NB4 (cell line): Measurements from ENCODE around the gene USP10.

Experiments used
- POLR2A ChIP-seq: IDR thresholded peaks from 2 replicates; pipeline ENCODE4 v1.6.1; 2011; ENCODE audit warnings: mild to moderate bottlenecking; ENCODE audit not compliant: insufficient read length; ENCODE audit errors: extremely low read depth
- TF ChIP-seq, protein P1 (sequence below): IDR thresholded peaks from 2 replicates; pipeline ENCODE4 v1.6.1; 2011; ENCODE audit warnings: low read depth, low read length
- TF ChIP-seq, protein P2 (sequence below): IDR thresholded peaks from one replicate; pipeline ENCODE4 v1.5.1; 2012; ENCODE audit warnings: low read depth, low read length

DNA sequence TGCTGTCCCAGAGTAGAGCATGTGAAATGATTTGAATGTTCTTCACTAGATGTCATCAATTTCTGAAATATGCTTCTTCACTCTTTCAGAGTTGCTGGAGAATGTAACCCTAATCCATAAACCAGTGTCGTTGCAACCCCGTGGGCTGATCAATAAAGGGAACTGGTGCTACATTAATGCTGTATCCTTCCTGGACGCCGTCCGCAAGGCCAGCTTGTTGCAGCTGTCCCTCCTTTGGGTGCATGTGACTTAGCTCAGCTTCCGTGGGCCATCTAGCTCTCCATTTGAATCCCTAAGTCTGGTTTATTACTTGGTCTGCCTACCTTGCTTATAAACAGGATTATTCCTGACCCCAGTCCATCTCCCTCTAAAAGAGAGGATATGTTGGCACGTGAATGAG is 58.8 kb downstream of the USP10 start:
- TF ChIP-seq, protein P1, sequence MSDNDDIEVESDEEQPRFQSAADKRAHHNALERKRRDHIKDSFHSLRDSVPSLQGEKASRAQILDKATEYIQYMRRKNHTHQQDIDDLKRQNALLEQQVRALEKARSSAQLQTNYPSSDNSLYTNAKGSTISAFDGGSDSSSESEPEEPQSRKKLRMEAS = no peak
- TF ChIP-seq, protein P2, sequence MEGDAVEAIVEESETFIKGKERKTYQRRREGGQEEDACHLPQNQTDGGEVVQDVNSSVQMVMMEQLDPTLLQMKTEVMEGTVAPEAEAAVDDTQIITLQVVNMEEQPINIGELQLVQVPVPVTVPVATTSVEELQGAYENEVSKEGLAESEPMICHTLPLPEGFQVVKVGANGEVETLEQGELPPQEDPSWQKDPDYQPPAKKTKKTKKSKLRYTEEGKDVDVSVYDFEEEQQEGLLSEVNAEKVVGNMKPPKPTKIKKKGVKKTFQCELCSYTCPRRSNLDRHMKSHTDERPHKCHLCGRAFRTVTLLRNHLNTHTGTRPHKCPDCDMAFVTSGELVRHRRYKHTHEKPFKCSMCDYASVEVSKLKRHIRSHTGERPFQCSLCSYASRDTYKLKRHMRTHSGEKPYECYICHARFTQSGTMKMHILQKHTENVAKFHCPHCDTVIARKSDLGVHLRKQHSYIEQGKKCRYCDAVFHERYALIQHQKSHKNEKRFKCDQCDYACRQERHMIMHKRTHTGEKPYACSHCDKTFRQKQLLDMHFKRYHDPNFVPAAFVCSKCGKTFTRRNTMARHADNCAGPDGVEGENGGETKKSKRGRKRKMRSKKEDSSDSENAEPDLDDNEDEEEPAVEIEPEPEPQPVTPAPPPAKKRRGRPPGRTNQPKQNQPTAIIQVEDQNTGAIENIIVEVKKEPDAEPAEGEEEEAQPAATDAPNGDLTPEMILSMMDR = no peak
- TF ChIP-seq POLR2A = no peak
